GM12878 (cell line): ENCODE results near the gene GTF2A1. TPM values are rescaled to one million over a fixed set of nuclear protein-coding genes. Genes with fewer than 3 reads are reported as not detected.

ENCODE experiments used
- ATAC-seq: fragments of 200-7000 bp; cut with Tn5 transposase; 3 replicates; pipeline ENCODE4 v1.9.1; 2020; ENCODE audit warnings: mild to moderate bottlenecking, moderate library complexity
- BruUV-seq: library from RNA; stranded (reverse); fragments of 400-500 nt; replicated peaks from 2 replicates; lab custom pipeline; 2021; lab: Mats Ljungman, UMichigan
- CTCF ChIA-PET: fragments of 300-600 bp; sonication (Branson Sonifier 250); formaldehyde crosslinking; extraction: SDS; loops from one replicate; lab custom pipeline; 2021; ENCODE audit warnings: inconsistent platforms; lab: Yijun Ruan, JAX
- POLR2A ChIA-PET: fragments of 350-600 bp; formaldehyde crosslinking; extraction: SDS; loops from one replicate; lab custom pipeline; 2021; ENCODE audit warnings: inconsistent platforms; lab: Charles Lee
- RAD21 ChIA-PET: fragments of 300-600 bp; sonication (Branson Sonifier 250); formaldehyde crosslinking; loops from one replicate; lab custom pipeline; 2023; ENCODE audit warnings: antibody characterized with exemption; ENCODE audit not compliant: unreplicated experiment; lab: Charles Lee
- SMC1A ChIA-PET: fragments of 300-600 bp; sonication (Branson Sonifier 250); formaldehyde crosslinking; loops from one replicate; lab custom pipeline; 2023; ENCODE audit not compliant: unreplicated experiment, uncharacterized antibody; lab: Charles Lee
- DNase-seq: peaks from one replicate; pipeline ENCODE4 v3.0.0-alpha.2; 2011; ENCODE audit warnings: low read depth, low spot score
- FAIRE-seq: peaks from 3 replicates; lab custom pipeline; 2011; peaks lifted over from hg19 to GRCh38; lab: Jason Lieb, UNC
- H2AFZ ChIP-seq: 2 replicates; pipeline ENCODE4 v1.6.0; 2011; ENCODE audit warnings: low read depth, low read length, control low read depth; ENCODE audit not compliant: control insufficient read depth
- H3K27ac ChIP-seq: 2 replicates; pipeline ENCODE4 v1.5.1; 2011; ENCODE audit warnings: control low read depth; ENCODE audit not compliant: control insufficient read depth, insufficient read depth
- H3K27me3 ChIP-seq, 2 experiments: replicated peaks in 1 of 2; 2 replicates each; pipeline versions ENCODE4 v1.6.0 to v1.6.1; 2011; ENCODE audit warnings: low read length in 1 of 2; ENCODE audit not compliant: control insufficient read depth in 2 of 2, insufficient read depth in 2 of 2
- H3K36me3 ChIP-seq, 2 experiments: 2 replicates each; pipeline ENCODE4 v1.5.1; 2011; ENCODE audit warnings: low read length in 1 of 2; ENCODE audit not compliant: control insufficient read depth in 2 of 2, insufficient read depth in 2 of 2
- H3K4me1 ChIP-seq: 2 replicates; pipeline ENCODE4 v1.6.1; 2011; ENCODE audit warnings: mild to moderate bottlenecking, low read length, moderate library complexity, mixed read lengths; ENCODE audit not compliant: control insufficient read depth, insufficient read depth
- H3K4me2 ChIP-seq: 2 replicates; pipeline ENCODE4 v1.6.0; 2011; ENCODE audit warnings: control low read depth; ENCODE audit not compliant: control insufficient read depth, insufficient read depth
- H3K4me3 ChIP-seq: fragments of 200-600 bp; sonication (generic); 2 replicates; pipeline ENCODE4 v1.5.1; 2016
- H3K79me2 ChIP-seq: 2 replicates; pipeline ENCODE4 v1.6.0; 2011; ENCODE audit warnings: low read length; ENCODE audit not compliant: control insufficient read depth, insufficient read depth
- H3K9ac ChIP-seq: 2 replicates; pipeline ENCODE4 v1.8.0; 2011; ENCODE audit warnings: low read length, control low read depth, mixed read lengths; ENCODE audit not compliant: control insufficient read depth, insufficient read depth
- H3K9me3 ChIP-seq: replicated peaks from 3 replicates; pipeline ENCODE4 v1.5.1; 2011; ENCODE audit warnings: mild to moderate bottlenecking, low read length; ENCODE audit not compliant: control insufficient read depth, insufficient read depth
- H4K20me1 ChIP-seq: 2 replicates; pipeline ENCODE4 v1.6.0; 2011; ENCODE audit not compliant: control insufficient read depth, insufficient read depth
- CHD1 ChIP-seq: IDR thresholded peaks from 2 replicates; pipeline ENCODE4 v1.6.1; 2012; ENCODE audit warnings: low read depth, low read length, improper control_type of control experiment
- CREB1 ChIP-seq: IDR thresholded peaks from 2 replicates; pipeline ENCODE4 v1.6.1; 2012; ENCODE audit warnings: low read depth, mild to moderate bottlenecking, inconsistent platforms
- FOS ChIP-seq: IDR thresholded peaks from 3 replicates; pipeline ENCODE4 v1.6.1; 2011; ENCODE audit warnings: borderline replicate concordance; ENCODE audit not compliant: insufficient read length; ENCODE audit errors: extremely low read depth
- POLR2A ChIP-seq: IDR thresholded peaks from 2 replicates; pipeline ENCODE4 v1.6.1; 2011; ENCODE audit warnings: low read depth, mild to moderate bottlenecking, low read length
- RCOR1 ChIP-seq: conservative IDR thresholded peaks from 2 replicates; pipeline ENCODE4 v1.6.1; 2012; ENCODE audit warnings: low read depth, low read length, improper control_type of control experiment
- STAT1 ChIP-seq: fragments of 450-650 bp; conservative IDR thresholded peaks from 2 replicates; pipeline ENCODE4 v1.6.1; 2014; ENCODE audit warnings: antibody characterized with exemption, mild to moderate bottlenecking
- ZNF217 ChIP-seq: fragments of 450-650 bp; IDR thresholded peaks from 2 replicates; pipeline ENCODE4 v1.6.1; 2017; ENCODE audit warnings: antibody characterized with exemption, mild to moderate bottlenecking
- WGBS: methylation state at CpG from one replicate; pipeline ENCODE4 v1.1.6; 2016; ENCODE audit warnings: low lambda C conversion rate; ENCODE audit not compliant: insufficient replicate concordance, insufficient coverage; ENCODE audit errors: missing lambda C conversion rate; 5-methylcytosine and 5-hydroxymethylcytosine counted together
- in situ Hi-C: fragments of 300-500 bp; cut with MboI; formaldehyde crosslinking; loops from 9 replicates; pipeline ENCODE4 v1.14.3; 2018; ENCODE audit warnings: mixed read lengths
- intact Hi-C: fragments of 100-400 bp; cut with micrococcal nuclease; formaldehyde crosslinking; loops from one replicate; pipeline ENCODE4 v1.14.2; 2022; ENCODE audit not compliant: unreplicated experiment
- polyA plus RNA-seq, 11 experiments: library from polyadenylated mRNA; depleted of rRNA in 4 of 11; unstranded in 6 of 11; stranded (reverse) in 5 of 11; fragments of >200 nt; fragmentation: Nextera tagmentation in 4 of 11; fragmentation: Illumina TruSeq in 1 of 11; extraction: Ambion mirVana in 4 of 11; extraction: Trizol in 1 of 11; gene quantifications; 1 replicate in 1 of 11; 2 replicates in 10 of 11; pipeline versions ENCODE4 v1.2.1 to v1.2.3, GENCODE V29; 2011 to 2016; ENCODE audit warnings: inconsistent platforms in 2 of 11, missing spikeins in 2 of 11, low read depth in 1 of 11
- total RNA-seq, 4 experiments: library from RNA; depleted of rRNA in 3 of 4; stranded (reverse); fragments of >200 nt in 3 of 4; fragmentation: Illumina TruSeq in 1 of 4; extraction: Trizol in 1 of 4; gene quantifications; 2 replicates each; pipeline versions ENCODE4 v1.2.1 to v1.2.3, GENCODE V29; 2013 to 2021
- TF ChIP-seq, protein P1 (sequence below), 3 experiments: IDR thresholded peaks in 2 of 3; conservative IDR thresholded peaks in 1 of 3; 2 replicates each; pipeline ENCODE4 v1.5.1; 2011; ENCODE audit warnings: low read depth in 3 of 3, low read length in 3 of 3, mild to moderate bottlenecking in 3 of 3, control low read depth in 2 of 3, moderate library complexity in 2 of 3, inconsistent platforms in 1 of 3, mixed read lengths in 1 of 3; ENCODE audit not compliant: control insufficient read depth in 2 of 3, insufficient read depth in 1 of 3; ENCODE audit errors: extremely low read depth in 1 of 3
- TF ChIP-seq, protein P2 (sequence below): fragments of 150-350 bp; IDR thresholded peaks from 2 replicates; pipeline ENCODE4 v1.6.1; 2016; ENCODE audit warnings: low read depth, low read length
- TF ChIP-seq, protein P3 (sequence below): fragments of 450-650 bp; IDR thresholded peaks from 2 replicates; pipeline ENCODE4 v1.6.1; 2016; ENCODE audit warnings: mild to moderate bottlenecking

Gene GTF2A1
- total and polyA plus RNA-seq, 10 of the 15 experiments (the other 5 are each of a cell fraction or from before 2014, with no cell fraction given) = 2.5 to 28.7 (median 14.9) TPM

DNA sequence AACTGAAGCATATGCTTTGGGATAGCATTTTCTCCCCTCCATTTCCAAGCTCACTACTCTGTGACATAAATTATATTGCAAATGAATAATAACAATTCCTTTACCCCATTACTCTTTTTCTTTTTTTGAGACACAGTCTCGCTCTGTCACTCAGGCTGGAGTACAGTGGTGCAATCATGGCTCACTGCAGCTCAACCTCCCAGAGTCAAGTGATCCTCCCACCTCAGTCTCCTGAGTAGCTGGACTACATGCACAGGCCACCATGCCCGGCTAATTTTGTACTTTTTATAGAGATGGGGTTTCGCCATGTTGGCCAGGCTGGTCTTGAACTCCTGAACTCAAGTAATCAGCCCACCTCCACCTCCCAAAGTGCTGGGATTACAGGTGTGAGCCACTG, 49.2 kb upstream of the GTF2A1 start:
- Histone ChIP-seq H3K4me2 (no peak overlapping the region), H3K4me3 (no peak overlapping the region), H3K9ac (no peak overlapping the region), H3K4me1 (no peaks in the 10 kb centered on the region), H4K20me1 (no peaks in the 10 kb centered on the region), H2AFZ (no peak overlapping the region), H3K27ac (no peak overlapping the region), H3K9me3 (no peaks in the 10 kb centered on the region), H3K79me2 (no peaks in the 10 kb centered on the region), H3K27me3 (no peaks in the 10 kb centered on the region; a peak in 1 of 4 replicates), H3K36me3 (no peaks in the 10 kb centered on the region)
- FAIRE-seq (no peak), ATAC-seq (no peak), DNase-seq (no peak)
- in situ Hi-C loops = loop anchor here (5.0 kb wide), 1 partner anchor 182 kb away; no protein-coding TSS in a partner anchor
- POLR2A ChIA-PET = interaction anchor here (1.1 kb wide), 1 partner anchor 184 kb away, joined by 3 read pairs; no protein-coding TSS in a partner anchor
- BruUV-seq = no TSS peak
- RAD21 ChIA-PET = interaction anchor here (0.8 to 8.6 kb wide), 5 partner anchors 140 to 264 kb away, joined by 3 to 79 read pairs (median 5); partner anchors contain the start of gene SEL1L
- TF ChIP-seq ZNF217 (no peak), RCOR1 (no peak), CREB1 (no peak), POLR2A (no peak), STAT1 (no peak), FOS (no peak), CHD1 (no peak)
- TF ChIP-seq, protein P1, sequence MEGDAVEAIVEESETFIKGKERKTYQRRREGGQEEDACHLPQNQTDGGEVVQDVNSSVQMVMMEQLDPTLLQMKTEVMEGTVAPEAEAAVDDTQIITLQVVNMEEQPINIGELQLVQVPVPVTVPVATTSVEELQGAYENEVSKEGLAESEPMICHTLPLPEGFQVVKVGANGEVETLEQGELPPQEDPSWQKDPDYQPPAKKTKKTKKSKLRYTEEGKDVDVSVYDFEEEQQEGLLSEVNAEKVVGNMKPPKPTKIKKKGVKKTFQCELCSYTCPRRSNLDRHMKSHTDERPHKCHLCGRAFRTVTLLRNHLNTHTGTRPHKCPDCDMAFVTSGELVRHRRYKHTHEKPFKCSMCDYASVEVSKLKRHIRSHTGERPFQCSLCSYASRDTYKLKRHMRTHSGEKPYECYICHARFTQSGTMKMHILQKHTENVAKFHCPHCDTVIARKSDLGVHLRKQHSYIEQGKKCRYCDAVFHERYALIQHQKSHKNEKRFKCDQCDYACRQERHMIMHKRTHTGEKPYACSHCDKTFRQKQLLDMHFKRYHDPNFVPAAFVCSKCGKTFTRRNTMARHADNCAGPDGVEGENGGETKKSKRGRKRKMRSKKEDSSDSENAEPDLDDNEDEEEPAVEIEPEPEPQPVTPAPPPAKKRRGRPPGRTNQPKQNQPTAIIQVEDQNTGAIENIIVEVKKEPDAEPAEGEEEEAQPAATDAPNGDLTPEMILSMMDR (IDR thresholded peaks at IDR 0.05 in 2 of 3, conservative IDR thresholded peaks at IDR 0.05 in 1 of 3; ENCODE audit: control insufficient read depth in 2 of 3, extremely low read depth in 1 of 3, insufficient read depth in 1 of 3, low read depth in 3 of 3, low read length in 3 of 3) = no peak
- TF ChIP-seq, protein P2, sequence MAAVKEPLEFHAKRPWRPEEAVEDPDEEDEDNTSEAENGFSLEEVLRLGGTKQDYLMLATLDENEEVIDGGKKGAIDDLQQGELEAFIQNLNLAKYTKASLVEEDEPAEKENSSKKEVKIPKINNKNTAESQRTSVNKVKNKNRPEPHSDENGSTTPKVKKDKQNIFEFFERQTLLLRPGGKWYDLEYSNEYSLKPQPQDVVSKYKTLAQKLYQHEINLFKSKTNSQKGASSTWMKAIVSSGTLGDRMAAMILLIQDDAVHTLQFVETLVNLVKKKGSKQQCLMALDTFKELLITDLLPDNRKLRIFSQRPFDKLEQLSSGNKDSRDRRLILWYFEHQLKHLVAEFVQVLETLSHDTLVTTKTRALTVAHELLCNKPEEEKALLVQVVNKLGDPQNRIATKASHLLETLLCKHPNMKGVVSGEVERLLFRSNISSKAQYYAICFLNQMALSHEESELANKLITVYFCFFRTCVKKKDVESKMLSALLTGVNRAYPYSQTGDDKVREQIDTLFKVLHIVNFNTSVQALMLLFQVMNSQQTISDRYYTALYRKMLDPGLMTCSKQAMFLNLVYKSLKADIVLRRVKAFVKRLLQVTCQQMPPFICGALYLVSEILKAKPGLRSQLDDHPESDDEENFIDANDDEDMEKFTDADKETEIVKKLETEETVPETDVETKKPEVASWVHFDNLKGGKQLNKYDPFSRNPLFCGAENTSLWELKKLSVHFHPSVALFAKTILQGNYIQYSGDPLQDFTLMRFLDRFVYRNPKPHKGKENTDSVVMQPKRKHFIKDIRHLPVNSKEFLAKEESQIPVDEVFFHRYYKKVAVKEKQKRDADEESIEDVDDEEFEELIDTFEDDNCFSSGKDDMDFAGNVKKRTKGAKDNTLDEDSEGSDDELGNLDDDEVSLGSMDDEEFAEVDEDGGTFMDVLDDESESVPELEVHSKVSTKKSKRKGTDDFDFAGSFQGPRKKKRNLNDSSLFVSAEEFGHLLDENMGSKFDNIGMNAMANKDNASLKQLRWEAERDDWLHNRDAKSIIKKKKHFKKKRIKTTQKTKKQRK = no peak
- TF ChIP-seq, protein P3, sequence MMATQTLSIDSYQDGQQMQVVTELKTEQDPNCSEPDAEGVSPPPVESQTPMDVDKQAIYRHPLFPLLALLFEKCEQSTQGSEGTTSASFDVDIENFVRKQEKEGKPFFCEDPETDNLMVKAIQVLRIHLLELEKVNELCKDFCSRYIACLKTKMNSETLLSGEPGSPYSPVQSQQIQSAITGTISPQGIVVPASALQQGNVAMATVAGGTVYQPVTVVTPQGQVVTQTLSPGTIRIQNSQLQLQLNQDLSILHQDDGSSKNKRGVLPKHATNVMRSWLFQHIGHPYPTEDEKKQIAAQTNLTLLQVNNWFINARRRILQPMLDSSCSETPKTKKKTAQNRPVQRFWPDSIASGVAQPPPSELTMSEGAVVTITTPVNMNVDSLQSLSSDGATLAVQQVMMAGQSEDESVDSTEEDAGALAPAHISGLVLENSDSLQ = no peak
- CTCF ChIA-PET = interaction anchor here (0.8 to 12.5 kb wide), 16 partner anchors 9 to 211 kb away, joined by 3 to 195 read pairs (median 4); no protein-coding TSS in a partner anchor
- SMC1A ChIA-PET = interaction anchor here (0.6 to 7.5 kb wide), 13 partner anchors 10 to 806 kb away, joined by 3 to 110 read pairs (median 5); no protein-coding TSS in a partner anchor
- intact Hi-C loops = loop anchor here (1.0 kb wide), 2 partner anchors 183 to 194 kb away; no protein-coding TSS in a partner anchor
- 0% methylated on average over 3 of the region's 3 CpGs for WGBS
